Dendritic cell treated with granulocyte-macrophage colony-stimulating factor and Interleukin-4, amounts not matched to agents 40 ng/mL and 50 ng/mL, for 4 days (primary cell): ENCODE data around the gene DAPK2.
A peak's percentile ranks its signal among the peaks of the same experiment; 100 is the strongest.

Experiments
- H3K27ac Mint-ChIP-seq: one replicate; pipeline ENCODE4 v1.8.0; 2022; ENCODE audit warnings: mild to moderate bottlenecking, mixed read lengths
- H3K27me3 Mint-ChIP-seq: one replicate; pipeline ENCODE4 v1.8.0; 2022; ENCODE audit warnings: mild to moderate bottlenecking, mixed read lengths
- H3K36me3 Mint-ChIP-seq: one replicate; pipeline ENCODE4 v1.8.0; 2022; ENCODE audit warnings: low read depth, mixed read lengths
- H3K4me1 Mint-ChIP-seq: one replicate; pipeline ENCODE4 v1.8.0; 2022; ENCODE audit warnings: low read depth, mixed read lengths
- H3K4me3 Mint-ChIP-seq: one replicate; pipeline ENCODE4 v1.8.0; 2022; ENCODE audit warnings: mild to moderate bottlenecking, moderate library complexity, mixed read lengths
- H3K9me3 Mint-ChIP-seq: one replicate; pipeline ENCODE4 v1.8.0; 2022; ENCODE audit warnings: mixed read lengths
- intact Hi-C: fragments of 100-400 bp; cut with micrococcal nuclease; formaldehyde crosslinking; loops from one replicate; pipeline ENCODE4 v1.15.0; 2022

Gene DAPK2

GRCh38 chr15:64008177-64008576 lies 38.1 kb downstream of the DAPK2 start:
- intact Hi-C loops: no loop called here
- Mint-ChIP-seq H3K27ac (no peak overlapping the region), H3K4me1 (peaks cover 31% of the 10 kb centered on the region), H3K36me3 (no peaks in the 10 kb centered on the region), H3K9me3 (no peaks in the 10 kb centered on the region), H3K27me3 (peaks cover 14% of the 10 kb centered on the region), H3K4me3 (no peak overlapping the region)

DNA sequence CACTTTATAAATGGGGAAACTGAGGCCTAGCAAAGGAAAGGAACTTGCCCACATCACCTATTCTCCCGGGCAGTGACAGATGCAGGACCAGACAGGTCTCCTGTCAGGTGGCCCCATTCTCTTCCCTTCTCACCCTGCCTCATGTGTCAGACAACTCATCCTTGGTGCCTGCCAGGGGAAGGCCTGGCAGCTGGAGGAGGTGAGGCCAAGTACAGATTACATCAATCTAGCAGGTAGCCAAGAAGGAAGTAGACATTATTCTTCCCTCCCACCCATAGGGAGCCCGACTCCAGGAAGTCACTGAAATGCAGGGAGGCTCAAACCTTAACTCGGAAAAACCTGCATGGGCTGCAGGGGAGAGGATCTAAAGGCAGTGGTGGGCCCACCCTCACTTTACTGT lies 39.6 kb downstream of the DAPK2 start:
- Mint-ChIP-seq H3K36me3 (no peaks in the 10 kb centered on the region), H3K4me3 (no peak overlapping the region), H3K9me3 (no peaks in the 10 kb centered on the region), H3K27ac (no peak overlapping the region), H3K27me3 (peaks cover 10% of the 10 kb centered on the region), H3K4me1 (peaks cover 28% of the 10 kb centered on the region)
- intact Hi-C loops: no loop called here

DNA sequence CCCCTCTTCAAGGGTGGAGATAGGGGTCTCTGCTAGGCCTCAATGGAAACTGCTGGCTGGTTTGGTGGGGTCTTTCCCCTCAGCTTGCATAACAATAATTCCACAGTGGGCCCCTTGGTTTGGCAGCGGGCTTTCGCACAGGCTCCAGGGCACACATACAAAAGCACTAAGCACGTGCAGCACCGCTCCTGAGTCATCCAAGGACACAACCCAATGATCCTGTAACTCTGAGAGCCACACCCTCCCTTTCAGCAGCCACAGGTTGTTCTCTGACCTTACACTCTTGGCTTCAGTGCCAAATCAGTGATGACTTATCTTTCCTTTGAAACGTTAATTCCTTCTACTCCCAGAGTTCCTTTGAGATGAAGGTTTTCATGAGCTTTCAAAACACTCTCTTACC lies 41.7 kb downstream of the DAPK2 start:
- intact Hi-C loops: no loop called here
- Mint-ChIP-seq H3K27me3 (peaks cover 11% of the 10 kb centered on the region), H3K27ac (no peak overlapping the region), H3K4me3 (no peak overlapping the region), H3K36me3 (no peaks in the 10 kb centered on the region), H3K9me3 (no peaks in the 10 kb centered on the region), H3K4me1 (peaks cover 37% of the 10 kb centered on the region)

DNA sequence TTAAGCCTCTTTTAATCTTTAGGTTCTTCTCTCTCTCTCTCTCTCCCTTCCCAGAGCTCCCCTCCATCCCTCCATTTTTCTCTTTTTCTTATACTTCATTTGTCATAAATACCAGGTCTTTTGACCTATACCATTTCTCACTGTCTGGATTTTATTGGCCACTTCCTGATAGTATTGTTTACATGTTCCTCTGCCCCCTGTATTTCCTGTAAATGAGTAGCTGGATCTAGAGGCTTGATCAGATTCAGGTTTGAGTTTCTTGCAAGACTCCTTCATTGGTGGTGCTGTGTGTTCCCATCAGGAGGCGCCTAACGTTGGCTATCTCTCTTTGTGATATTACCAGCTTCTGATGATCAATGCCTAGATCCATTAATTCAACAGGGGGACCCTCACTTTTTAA lies 42.2 kb downstream of the DAPK2 start:
- no peak overlapping the region for H3K27ac Mint-ChIP-seq
- intact Hi-C loops: no loop called here
- no peak overlapping the region for H3K4me3 Mint-ChIP-seq
- H3K4me1 Mint-ChIP-seq: peaks cover 35% of the 10 kb centered on the region
- H3K36me3 Mint-ChIP-seq: no peaks in the 10 kb centered on the region
- no peaks in the 10 kb centered on the region for H3K9me3 Mint-ChIP-seq
- H3K27me3 Mint-ChIP-seq: peaks cover 9% of the 10 kb centered on the region

GRCh38 chr15:64003182-64003581 lies 43.1 kb downstream of the DAPK2 start:
- H3K27ac Mint-ChIP-seq: no peak overlapping the region
- peaks cover 12% of the 10 kb centered on the region for H3K27me3 Mint-ChIP-seq
- H3K9me3 Mint-ChIP-seq: no peaks in the 10 kb centered on the region
- no peak overlapping the region for H3K4me3 Mint-ChIP-seq
- H3K4me1 Mint-ChIP-seq: peaks cover 43% of the 10 kb centered on the region
- intact Hi-C loops: no loop called here
- H3K36me3 Mint-ChIP-seq: no peaks in the 10 kb centered on the region

GRCh38 chr15:64001148-64001547 lies 45.1 kb downstream of the DAPK2 start:
- intact Hi-C loops: no loop called here
- peaks cover 14% of the 10 kb centered on the region for H3K27me3 Mint-ChIP-seq
- H3K4me3 Mint-ChIP-seq: no peak overlapping the region
- no peak overlapping the region for H3K27ac Mint-ChIP-seq
- H3K4me1 Mint-ChIP-seq: peaks cover 44% of the 10 kb centered on the region
- no peaks in the 10 kb centered on the region for H3K9me3 Mint-ChIP-seq
- H3K36me3 Mint-ChIP-seq: no peaks in the 10 kb centered on the region

GRCh38 chr15:64000183-64000951 lies 45.9 kb downstream of the DAPK2 start:
- Mint-ChIP-seq H3K4me3 (no peak overlapping the region), H3K36me3 (no peaks in the 10 kb centered on the region), H3K27me3 (peaks cover 14% of the 10 kb centered on the region), H3K27ac (no peak overlapping the region), H3K9me3 (no peaks in the 10 kb centered on the region), H3K4me1 (peaks cover 44% of the 10 kb centered on the region)
- intact Hi-C loops: no loop called here

- no peaks in the 10 kb centered on the region for H3K36me3 Mint-ChIP-seq
- H3K27ac Mint-ChIP-seq: peak overlapping the region; percentile 6
- H3K9me3 Mint-ChIP-seq: no peaks in the 10 kb centered on the region
- no peak overlapping the region for H3K4me3 Mint-ChIP-seq
- peaks cover 14% of the 10 kb centered on the region for H3K27me3 Mint-ChIP-seq
- intact Hi-C loops: no loop called here
- H3K4me1 Mint-ChIP-seq: peaks cover 43% of the 10 kb centered on the region
Observed at GRCh38 chr15:63999177-63999576, 47.1 kb downstream of the DAPK2 start.

GRCh38 chr15:63998489-63998888 lies 47.8 kb downstream of the DAPK2 start:
- Mint-ChIP-seq H3K4me3 (no peak overlapping the region), H3K27me3 (peaks cover 14% of the 10 kb centered on the region), H3K27ac (no peak overlapping the region), H3K36me3 (no peaks in the 10 kb centered on the region), H3K4me1 (peaks cover 37% of the 10 kb centered on the region), H3K9me3 (no peaks in the 10 kb centered on the region)
- intact Hi-C loops: no loop called here

DNA sequence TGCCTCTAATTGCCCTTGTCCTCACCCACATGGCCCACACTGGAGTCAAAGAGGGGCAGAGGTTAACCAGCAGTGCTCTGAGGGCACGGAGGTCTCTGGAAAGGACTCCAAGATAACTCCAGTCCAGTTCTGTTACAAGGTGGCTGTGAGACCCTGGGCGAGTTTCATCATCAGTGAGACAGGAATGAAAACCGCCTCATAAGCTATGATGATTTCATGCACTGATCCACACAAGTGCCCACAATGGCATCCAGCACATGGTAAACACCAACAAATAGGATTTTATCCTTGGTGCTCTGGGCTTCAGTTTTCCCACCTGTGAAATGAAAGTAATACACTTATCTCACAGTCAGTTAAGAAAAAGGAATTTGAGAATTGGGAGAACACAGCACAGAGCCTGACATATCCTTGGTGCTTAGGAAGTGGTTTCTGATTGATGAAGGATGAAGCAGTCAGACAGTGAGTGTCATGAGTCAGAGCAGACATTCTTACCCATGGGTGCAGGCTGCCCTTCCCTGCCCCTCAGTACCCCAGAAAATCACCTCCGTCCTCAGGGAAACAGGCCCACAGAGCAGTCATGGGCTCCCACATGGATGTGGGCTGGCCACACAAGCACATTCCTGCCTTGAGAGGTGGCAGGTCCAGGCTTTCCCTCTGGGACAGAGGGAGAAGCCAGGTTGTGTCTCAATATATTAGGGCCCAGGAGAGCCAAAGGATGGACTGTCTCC lies 48.4 kb downstream of the DAPK2 start:
- Mint-ChIP-seq H3K9me3 (no peaks in the 10 kb centered on the region), H3K36me3 (no peaks in the 10 kb centered on the region), H3K4me3 (no peak overlapping the region), H3K27me3 (peaks cover 14% of the 10 kb centered on the region), H3K27ac (no peak overlapping the region), H3K4me1 (peaks cover 33% of the 10 kb centered on the region)
- intact Hi-C loops: no loop called here

DNA sequence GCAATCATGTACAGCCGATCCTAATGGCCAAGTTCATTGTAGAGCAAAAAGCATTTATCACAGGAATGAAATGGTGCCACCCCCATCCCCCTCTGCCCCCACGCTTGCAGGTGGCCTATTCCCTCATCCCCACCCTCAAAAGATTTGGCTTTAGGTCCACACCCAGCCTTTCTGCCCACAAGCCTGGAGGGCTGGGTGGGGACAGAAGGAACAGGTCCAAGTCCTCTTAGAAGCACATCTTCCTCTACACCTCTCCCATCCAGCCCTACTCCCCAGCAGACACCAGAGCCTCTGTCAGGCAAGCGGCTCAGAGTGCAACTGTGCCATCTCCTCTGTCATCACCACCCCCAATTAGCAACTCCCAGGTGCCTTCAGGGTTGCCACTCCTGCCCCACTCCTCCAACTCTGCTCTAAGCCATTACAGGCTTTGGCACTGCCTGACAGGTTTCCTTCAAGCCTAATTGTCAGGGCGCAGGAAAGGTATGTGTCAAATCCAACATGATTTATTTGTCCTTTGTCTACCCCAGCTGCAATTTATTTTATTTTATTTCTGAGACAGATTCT lies 49.4 kb downstream of the DAPK2 start:
- H3K9me3 Mint-ChIP-seq: no peaks in the 10 kb centered on the region
- no peak overlapping the region for H3K4me3 Mint-ChIP-seq
- peaks cover 14% of the 10 kb centered on the region for H3K27me3 Mint-ChIP-seq
- H3K36me3 Mint-ChIP-seq: no peaks in the 10 kb centered on the region
- intact Hi-C loops: no loop called here
- peaks cover 42% of the 10 kb centered on the region for H3K4me1 Mint-ChIP-seq
- H3K27ac Mint-ChIP-seq: no peak overlapping the region

DNA sequence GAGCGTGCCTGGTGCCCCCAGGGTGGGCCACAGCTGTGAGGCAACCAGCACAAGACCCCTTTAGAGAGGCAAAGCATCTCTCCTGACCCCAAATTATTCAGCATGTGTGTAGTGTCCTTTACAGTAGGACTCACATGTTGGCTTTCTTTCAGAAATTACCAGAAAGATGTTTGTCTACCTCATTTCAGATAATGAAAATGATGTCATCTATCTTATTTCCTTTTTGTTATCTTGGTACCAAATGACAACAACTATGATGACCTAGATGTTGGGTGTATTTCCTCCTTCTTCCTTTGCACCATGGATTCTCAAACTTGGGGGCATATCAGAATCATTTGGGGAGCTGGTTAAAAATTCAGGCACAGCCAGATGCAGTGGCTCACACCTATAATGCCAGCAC lies 50.5 kb downstream of the DAPK2 start:
- Mint-ChIP-seq H3K36me3 (no peaks in the 10 kb centered on the region), H3K4me1 (peaks cover 44% of the 10 kb centered on the region), H3K27ac (no peak overlapping the region), H3K9me3 (no peaks in the 10 kb centered on the region), H3K4me3 (no peak overlapping the region), H3K27me3 (peaks cover 14% of the 10 kb centered on the region)
- intact Hi-C loops: no loop called here

DNA sequence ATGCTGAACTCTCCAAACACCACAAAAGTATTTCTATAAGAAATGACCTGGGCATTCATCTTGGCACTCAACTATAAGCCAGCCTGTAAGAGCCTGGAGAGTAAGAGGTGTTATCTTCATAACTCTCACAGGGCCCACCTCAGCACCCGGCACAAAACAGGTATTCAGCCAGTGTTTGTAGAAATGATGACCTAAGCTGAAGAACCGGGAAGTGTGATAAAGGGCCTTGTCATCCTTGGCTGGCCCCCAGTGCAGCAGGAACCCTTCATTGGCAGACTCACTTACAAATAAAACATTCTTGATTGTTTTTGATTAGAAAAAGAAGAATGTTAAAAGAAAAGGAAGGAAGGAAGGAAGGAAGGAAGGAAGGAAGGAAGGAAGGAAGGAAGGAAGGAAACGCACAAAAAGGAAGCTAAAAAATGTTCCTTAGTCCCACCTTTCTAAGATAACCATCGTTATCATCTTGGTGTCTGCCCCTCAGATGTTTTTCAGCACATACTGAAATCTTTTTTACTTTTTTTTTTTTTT lies 52.1 kb downstream of the DAPK2 start:
- H3K4me3 Mint-ChIP-seq: no peak overlapping the region
- intact Hi-C loops: no loop called here
- peaks cover 7% of the 10 kb centered on the region for H3K27me3 Mint-ChIP-seq
- peaks cover 44% of the 10 kb centered on the region for H3K4me1 Mint-ChIP-seq
- no peaks in the 10 kb centered on the region for H3K36me3 Mint-ChIP-seq
- H3K9me3 Mint-ChIP-seq: no peaks in the 10 kb centered on the region
- no peak overlapping the region for H3K27ac Mint-ChIP-seq

GRCh38 chr15:63992300-63992699 lies 54.0 kb downstream of the DAPK2 start:
- Mint-ChIP-seq H3K9me3 (no peaks in the 10 kb centered on the region), H3K4me3 (no peak overlapping the region), H3K4me1 (peaks cover 46% of the 10 kb centered on the region), H3K27me3 (peaks cover 3% of the 10 kb centered on the region), H3K36me3 (no peaks in the 10 kb centered on the region), H3K27ac (no peak overlapping the region)
- intact Hi-C loops: no loop called here
